GM12892 (cell line): ENCODE data around the gene RASD1.

Experiments
- POLR2A ChIP-seq: IDR thresholded peaks from 2 replicates; pipeline ENCODE4 v1.6.1; 2011; ENCODE audit warnings: low read depth, low read length, control low read depth
- TAF1 ChIP-seq: IDR thresholded peaks from 2 replicates; pipeline ENCODE4 v1.6.1; 2011; ENCODE audit warnings: low read depth, mild to moderate bottlenecking, control low read depth, low read length, borderline replicate concordance

GRCh38 chr17:17533901-17534441 lies 37.8 kb upstream of the RASD1 start:
- TF ChIP-seq TAF1 (no peak), POLR2A (no peak)
